GM10847 (cell line): ENCODE data around the gene CCDC178.

Experiments used
- POLR2A ChIP-seq: IDR thresholded peaks from 2 replicates; pipeline ENCODE4 v1.6.1; 2011; ENCODE audit not compliant: insufficient read length; ENCODE audit errors: extremely low read depth

The CCDC178 gene

DNA sequence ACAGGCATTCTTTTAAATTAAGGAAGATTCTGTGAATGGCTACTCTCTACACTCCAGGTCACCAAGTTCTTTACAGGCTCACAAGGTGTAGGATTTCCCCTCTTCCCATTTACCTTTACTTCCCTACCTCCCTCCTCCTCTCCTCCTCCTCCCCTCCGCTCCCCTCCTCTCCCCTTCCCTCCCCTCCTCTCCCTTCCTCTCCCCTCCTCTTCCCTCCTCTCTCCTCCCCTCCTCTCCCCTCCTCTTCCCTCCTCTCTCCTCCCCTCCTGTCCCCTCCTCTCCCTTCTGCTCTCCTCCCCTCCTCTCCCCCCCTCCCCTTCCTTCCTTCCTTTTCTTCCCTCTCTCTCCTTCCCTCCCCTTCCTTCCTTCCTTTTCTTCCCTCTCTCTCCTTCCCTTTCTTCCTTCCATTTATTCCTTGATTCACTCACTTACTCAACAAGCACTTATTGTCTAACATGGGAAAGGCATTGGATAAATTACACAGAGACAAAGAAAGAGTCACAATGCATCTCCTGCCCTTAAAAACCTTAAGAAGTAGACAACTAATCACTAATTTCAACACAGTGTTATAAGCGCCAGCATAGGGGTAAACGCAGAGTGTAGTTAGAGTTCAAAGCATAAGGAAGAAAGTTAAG, 152.3 kb downstream of the CCDC178 start:
- TF ChIP-seq POLR2A: no peak

DNA sequence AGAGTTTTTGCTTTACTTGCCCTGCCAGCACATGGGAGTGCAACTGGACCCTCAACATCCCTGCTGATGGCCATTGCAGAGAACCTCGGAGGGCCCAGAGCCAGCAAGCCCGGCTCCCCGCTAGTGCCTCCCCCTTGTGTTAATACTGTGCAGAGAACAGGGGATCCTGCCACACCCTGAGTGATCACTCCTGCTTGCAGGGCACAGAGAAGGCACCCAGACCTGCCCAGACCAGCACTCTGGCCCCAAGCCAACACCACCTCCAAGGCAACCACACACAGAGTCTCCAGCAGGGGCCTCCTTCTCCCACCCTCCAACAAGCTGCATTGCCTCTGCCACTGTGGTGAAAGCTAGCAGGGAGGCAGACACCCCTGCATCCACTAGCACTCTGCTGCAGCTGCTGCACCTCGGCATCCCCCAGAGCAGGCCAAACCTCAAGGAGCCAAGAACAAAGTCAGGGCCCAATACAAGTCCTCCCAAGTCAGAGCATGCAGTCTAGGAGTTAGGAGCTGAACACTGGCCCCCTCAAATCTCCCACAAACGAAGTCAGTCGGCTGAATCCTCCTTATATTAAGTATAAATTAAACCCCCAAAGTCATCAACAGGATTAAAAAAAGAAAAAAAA, 157.7 kb downstream of the CCDC178 start:
- no peak for TF ChIP-seq POLR2A

DNA sequence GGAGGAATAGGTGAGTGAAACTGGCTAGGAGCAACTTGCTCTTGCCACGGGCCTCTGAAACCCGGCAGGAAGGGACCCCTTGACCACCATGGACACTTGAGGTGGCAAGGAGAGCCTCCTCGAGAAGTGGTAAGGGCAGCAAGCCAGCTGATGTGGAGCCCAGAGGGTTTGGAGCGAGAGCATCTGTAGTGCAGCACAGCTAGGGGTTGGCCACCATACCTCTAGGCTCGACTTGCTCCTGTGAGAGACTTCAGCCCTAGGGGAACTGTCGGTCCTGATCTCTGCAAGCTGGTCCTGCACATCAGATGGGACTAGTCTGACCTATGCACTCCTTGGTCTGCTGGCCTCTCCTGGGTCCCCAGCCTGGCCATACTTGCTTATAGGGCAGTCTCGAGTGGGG, 158.4 kb downstream of the CCDC178 start:
- no peak for TF ChIP-seq POLR2A

DNA sequence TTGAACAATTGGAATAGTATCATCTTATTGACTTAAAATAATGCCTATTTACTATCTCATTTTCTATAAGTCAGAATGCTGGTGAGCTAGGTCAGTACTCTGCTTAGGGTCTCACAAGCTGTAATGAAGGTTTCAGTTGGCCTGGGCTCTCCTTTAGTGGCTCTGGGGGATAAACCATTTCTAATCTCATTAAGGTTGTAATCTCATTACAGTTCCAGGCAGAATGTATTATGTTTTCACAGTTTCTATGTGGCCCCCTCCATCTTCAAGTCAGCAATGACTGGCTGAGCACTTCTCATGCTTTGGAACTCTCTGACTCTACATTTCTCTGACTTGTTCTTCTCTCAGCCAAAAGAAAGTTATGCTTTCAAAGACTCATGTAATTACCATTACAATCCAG, 163.1 kb downstream of the CCDC178 start:
- TF ChIP-seq POLR2A: no peak

DNA sequence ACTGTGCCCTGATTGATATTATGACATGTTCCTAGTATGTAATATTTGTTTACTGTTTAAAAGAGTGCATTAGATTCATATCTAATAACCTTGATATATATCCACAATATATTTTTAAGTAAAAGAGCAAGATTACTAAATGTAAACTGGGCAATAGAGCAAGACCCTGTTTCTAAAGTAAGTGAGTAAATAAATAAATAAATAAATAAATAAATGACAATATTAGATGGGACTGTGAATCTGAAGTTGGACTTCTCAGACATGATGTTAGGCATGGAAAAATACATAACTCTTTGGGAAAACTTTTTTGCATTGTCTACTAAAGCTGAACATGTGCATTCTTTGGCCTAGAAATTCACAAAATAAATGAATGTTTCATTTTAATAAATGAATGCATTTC, 164.7 kb downstream of the CCDC178 start:
- no peak for TF ChIP-seq POLR2A

DNA sequence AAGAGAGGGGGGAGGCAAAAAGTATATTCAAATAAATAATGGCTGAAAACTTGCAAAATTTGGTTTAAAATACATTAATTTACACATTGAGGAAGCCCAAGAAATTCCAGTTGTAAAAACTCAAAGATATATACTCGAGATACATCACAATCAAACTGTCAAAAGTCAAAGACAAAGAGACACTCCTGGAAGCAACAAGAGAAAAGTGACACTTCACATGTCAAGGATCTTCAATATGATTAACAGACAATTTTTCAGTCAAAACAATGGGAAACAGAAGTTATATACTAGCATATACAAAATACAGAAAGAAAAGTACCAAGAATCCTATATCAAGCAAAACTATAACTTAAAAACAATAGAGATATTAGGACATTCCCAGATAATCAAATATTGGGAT, 170.2 kb downstream of the CCDC178 start:
- TF ChIP-seq POLR2A: no peak

DNA sequence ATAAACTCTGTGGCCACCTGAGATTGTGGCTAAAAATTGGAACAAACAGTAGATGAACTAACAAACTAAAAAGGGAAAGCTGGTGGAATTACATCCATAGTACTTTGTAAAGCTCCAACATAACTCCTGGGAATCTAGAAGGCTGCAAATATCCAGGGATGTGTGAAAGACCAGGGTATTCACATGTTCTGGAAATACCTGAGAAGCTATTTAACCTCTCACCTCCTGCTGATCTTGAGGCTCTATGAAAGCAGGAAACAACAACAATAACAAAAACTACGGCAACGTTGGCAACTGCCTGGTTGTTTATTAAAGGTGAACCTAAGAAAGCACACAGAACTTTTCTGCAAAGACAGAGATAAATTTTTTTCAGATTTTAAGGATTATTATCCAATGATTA, 171.3 kb downstream of the CCDC178 start:
- TF ChIP-seq POLR2A: no peak

DNA sequence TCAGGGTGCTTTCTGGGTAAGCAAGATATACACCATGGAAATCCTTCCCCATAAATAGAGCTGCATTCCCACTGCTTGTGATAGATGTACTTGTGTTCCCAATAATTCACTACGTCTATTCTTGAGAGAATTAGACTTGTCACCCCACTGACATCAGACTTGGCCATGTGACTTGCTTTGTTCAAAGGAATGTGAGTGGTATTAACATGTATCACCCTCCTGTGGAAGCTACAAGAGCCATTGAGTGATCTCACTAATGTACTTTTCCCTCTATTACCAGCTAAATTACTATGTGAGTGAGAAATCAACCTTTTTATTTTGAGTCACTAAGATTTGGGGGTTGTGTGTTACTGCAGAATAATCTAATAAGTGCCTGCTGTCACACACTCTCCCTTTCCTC, 176.0 kb downstream of the CCDC178 start:
- TF ChIP-seq POLR2A: no peak

DNA sequence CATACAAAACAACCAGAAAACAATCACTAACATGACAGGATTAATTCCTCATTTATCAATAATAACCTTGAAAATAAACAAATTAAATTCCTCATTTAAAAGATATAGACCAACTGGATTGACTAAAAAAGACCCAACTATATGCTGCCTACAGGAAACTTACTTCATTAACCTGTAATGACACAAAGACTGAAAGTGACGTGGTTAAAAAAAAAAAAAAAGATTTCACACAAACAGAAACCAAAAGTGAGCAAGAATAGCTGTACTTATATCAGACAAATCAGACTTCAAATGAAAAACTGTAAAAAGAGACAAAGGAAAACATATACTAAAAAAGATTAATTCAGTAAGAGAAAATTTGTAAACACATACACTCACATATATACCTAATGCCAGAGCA, 201.2 kb downstream of the CCDC178 start:
- no peak for TF ChIP-seq POLR2A

DNA sequence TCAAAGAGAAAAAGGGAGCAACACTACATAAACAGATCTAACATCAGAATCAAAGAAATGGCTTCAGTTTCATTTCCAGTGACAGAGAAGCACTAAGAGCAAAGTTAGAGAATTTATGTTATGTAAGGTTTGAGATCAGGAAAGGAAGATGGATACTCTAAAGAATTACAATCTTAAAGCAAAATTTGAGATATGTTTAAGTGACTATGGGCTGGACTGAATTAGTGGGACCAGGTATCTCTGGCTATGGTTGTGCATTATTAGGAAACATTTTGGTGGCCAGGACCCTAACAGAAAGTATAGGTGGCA, 208.2 kb downstream of the CCDC178 start:
- no peak for TF ChIP-seq POLR2A

DNA sequence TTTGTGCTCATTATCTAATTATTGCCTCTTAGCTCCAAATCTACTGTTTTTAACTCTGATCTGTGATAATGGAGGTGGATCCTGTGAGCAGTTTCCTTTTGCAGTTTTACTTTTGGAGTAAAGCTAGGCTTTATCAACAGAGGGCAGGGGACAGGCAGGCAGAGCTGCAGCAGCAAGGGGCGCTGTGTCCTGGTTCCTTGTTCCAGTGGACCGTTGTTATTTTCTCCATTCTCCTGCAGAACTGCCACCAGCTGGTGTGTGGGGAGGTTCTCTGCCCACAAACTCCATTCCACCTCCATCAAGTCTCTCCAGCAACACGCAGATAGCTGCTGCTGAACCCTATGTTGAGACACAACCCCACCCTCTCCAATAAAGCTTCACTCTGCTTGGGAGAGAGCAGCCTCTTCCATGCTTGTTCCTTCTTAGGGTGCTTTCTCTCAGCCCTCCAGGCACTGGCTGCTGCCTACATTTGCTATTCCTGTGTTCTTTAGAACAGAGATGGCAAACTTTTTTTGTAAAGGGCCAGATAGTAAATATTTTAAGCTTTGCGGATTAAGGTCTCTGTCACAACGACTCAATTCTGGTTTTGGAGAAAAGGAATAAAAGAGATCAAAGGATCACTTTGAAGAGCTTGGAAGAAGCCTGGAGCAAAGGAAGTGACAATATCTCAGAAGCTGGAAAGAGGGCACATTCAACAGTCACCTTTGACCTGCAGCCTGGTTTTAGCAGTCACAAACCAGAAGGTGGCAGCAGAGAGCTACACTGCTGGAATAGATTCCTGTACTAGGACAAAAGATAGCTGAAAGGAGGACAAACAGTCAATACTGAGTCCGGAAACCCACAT, 208.8 kb downstream of the CCDC178 start:
- no peak for TF ChIP-seq POLR2A

DNA sequence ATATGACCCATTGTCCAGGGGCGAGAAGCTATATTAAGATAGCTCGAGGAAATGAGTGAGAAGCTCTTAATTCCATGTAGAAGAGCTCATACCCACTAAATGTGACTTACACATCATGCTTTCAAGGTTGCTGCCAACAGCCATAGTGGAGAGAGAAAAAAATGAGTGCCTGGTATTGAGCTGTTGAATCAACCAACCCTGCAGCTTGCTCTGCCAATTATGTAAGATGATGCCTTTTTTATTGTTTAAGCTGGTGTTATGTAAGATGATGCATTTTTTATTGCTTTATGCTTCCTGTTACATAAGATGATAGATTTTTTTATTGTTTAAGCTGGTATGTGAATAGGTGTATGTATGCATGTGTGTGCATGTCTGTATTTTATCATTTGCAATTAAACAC, 228.2 kb downstream of the CCDC178 start:
- TF ChIP-seq POLR2A: no peak

DNA sequence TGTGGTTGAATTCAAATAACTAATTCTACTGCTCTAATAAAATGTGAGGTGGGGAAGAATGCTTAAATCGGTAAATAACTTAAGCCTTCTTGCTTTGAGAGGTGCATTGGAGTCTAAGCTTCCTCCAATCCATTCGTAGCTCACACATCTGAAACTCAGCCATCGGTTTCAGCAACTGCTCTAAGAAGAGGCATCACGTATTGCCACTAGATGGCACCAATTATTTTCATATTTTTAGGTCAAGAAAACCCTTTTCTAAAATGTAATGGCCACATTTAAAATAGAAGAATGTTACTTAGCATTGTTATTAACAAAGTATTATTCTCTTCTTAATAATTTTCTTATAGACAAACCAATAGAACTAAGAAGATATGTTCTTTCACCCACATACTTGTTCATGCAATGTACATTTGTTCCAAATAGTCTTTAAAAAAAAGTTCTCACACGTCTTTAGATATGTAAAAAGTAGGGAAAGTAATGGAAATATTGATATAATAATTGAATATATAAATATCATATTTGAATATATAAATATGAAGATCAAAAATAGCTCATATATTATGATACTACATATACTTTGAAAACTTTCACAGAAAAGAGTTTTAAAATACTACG, 229.8 kb downstream of the CCDC178 start:
- no peak for TF ChIP-seq POLR2A

DNA sequence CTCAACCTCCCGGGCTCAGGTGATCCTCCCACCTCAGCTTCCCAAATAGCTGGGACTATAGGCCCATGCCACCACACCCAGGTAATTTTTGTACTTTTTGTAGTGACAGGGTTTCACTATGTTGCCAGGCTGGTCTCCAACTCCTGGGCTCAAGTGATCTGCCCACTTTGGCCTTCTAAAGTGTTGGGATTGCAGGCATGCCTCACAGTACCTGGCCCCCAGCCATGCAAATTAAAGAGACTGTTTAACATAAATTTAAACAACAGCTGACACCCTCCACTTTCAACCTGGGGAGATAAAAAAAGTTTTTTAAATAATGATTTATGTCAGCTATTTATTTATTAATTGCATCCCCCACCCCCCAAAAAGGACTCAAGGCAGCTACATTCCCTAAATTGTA, 234.7 kb downstream of the CCDC178 start:
- TF ChIP-seq POLR2A: no peak

DNA sequence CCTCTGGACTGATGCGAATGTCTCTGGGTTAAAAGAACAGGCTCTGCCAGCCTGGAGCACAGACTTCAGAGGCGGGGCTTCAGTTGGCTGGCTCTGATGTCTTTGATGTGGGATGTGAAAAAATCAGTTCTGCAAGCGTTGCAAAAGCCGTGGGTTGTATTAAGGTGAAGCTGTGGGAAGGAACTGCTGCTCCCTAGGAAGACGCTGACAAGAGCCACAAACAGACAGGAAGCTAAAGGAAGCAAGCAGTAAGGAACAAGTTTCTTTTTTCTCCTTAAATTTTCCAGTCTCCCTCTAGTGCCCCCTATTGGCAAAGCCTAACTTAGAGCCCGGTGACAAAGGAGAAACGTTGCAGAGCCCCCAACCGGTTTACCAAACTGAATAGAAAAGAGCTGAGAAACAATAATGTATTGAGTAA, 239.0 kb downstream of the CCDC178 start:
- no peak for TF ChIP-seq POLR2A

DNA sequence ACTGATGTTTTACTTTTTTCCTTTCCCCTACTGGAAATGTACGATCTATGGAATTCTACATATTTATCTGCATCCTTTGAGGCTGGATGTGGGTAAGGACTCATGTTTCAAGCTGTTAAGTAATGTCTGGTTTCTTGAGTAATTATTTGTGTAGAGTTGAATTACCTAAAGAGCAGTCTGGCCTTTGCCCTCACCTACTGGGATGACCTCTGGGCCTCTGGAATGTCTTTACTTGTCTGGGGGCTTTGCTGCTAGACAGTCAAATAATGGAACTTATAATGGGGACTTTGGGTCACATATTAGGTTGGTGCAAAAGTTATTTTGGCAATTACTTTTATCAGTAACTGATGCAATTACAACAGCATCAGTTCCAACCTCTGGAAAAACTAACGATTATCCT, 244.7 kb downstream of the CCDC178 start:
- no peak for TF ChIP-seq POLR2A

DNA sequence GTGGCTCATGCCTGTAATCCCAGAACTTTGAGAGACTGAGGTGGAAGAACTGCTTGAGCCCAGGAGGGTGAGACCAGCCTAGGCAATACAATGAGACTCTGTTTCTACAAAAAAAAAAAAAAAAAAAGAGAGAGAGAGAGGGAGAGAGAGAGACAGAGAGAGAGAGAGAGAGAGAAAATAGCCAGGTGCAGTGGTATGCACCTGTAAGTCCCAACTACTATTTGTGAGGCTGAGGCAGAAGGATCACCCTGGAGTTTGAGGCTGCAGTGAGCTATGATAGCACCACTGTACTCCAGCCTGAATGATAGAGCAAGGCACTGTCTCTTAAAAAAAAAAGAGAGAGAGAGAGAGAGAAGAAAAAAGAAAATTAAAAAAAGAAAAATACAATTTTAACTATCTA, 245.7 kb downstream of the CCDC178 start:
- no peak for TF ChIP-seq POLR2A

DNA sequence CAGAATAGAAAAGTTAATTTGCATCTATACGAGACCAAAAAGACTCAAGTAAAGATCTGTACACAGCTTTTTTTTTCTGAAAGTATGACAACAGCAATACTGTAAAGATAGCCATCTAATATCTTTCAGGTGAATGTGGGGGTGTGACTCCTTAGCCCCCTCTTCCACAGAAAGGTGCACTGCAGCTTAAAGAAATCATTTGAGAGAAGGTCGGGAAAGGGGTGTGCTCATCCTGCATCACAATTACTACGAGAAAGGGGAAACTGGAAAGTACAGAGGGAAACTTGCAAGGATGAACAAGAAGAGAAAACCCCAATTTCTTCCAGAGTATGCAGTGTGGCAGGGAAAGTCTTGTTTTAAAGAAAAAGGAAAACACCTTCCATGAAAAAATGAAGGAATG, 255.6 kb downstream of the CCDC178 start:
- no peak for TF ChIP-seq POLR2A
